ENCODE measurements around the gene SERPINA9. TPM values are rescaled to one million over a fixed set of nuclear protein-coding genes. Genes with fewer than 3 reads are reported as not detected.

The SERPINA9 gene
- total and polyA plus RNA-seq, 2 of the 8 experiments (the other 6 are each of a cell fraction or from before 2014, with no cell fraction given), result not detected

- no peak overlapping the region for H3K4ac ChIP-seq (replicated peaks; ENCODE audit: insufficient read length, low read depth, low read length)
- no peak overlapping the region for H2BK120ac ChIP-seq (replicated peaks; ENCODE audit: low read depth, low read length)
- peaks cover 0 to 5% of the 10 kb centered on the region in 2 experiments for H4K20me1 ChIP-seq (replicated peaks in 1 of 2; ENCODE audit: control insufficient read depth in 1 of 2, insufficient read depth in 2 of 2, low read length in 2 of 2)
- peaks cover 0 to 3% of the 10 kb centered on the region in 2 experiments; a peak in 1 of 4 replicates for H3K9me3 ChIP-seq (ENCODE audit: insufficient read depth in 2 of 2, low read depth in 1 of 2, low read length in 1 of 2)
- no peak for TF ChIP-seq RNF2 (IDR thresholded peaks at IDR 0.05; ENCODE audit: borderline replicate concordance, low read depth, low read length, missing control alignments, poor library complexity, severe bottlenecking)
- no peak for TF ChIP-seq EP300 (IDR thresholded peaks at IDR 0.05; ENCODE audit: borderline replicate concordance in 1 of 2, low read depth in 2 of 2, low read length in 2 of 2)
- no peak for TF ChIP-seq USF2 (IDR thresholded peaks at IDR 0.05; ENCODE audit: low read length)
- no peak for TF ChIP-seq SIX5 (IDR thresholded peaks at IDR 0.05; ENCODE audit: low read depth, low read length)
- TF ChIP-seq CHD1 (IDR thresholded peaks at IDR 0.05; ENCODE audit: low read depth, low read length), result no peak
- no peak overlapping the region for H2AK5ac ChIP-seq (ENCODE audit: low read depth, low read length)
- H2BK20ac ChIP-seq (ENCODE audit: low read length), result no peak overlapping the region
- H3K79me1 ChIP-seq (ENCODE audit: low read depth, low read length), result no peaks in the 10 kb centered on the region
- peaks cover 0 to 8% (median 0%) of the 10 kb centered on the region in 4 experiments; a peak in 2 of 7 replicates for H3K4me1 ChIP-seq (replicated peaks in 1 of 4; ENCODE audit: control insufficient read depth in 3 of 4, insufficient read depth in 4 of 4, low read length in 3 of 4)
- H2BK15ac ChIP-seq (ENCODE audit: low read length), result no peak overlapping the region
- FAIRE-seq, result no peak
- CTCF ChIA-PET (ENCODE audit: partially characterized antibody), result interaction anchor here (0.9 to 1.8 kb wide), 7 partner anchors 10 to 99 kb away, joined by 3 to 10 read pairs (median 5); no protein-coding TSS in a partner anchor
- H4K8ac ChIP-seq (ENCODE audit: extremely low read depth, insufficient read depth, low read length), result no peak overlapping the region
- H2AFZ ChIP-seq (ENCODE audit: low read length), result no peak overlapping the region
- no peak overlapping the region for H3K23ac ChIP-seq (ENCODE audit: insufficient read length)
- H3K18ac ChIP-seq (ENCODE audit: extremely low read depth, low read length), result no peak overlapping the region
- no peak overlapping the region for H3K9ac ChIP-seq (replicated peaks in 1 of 4; ENCODE audit: extremely low read depth in 1 of 4, low read depth in 3 of 4, low read length in 3 of 4)
- no peak for DNase-seq (ENCODE audit: low read depth in 1 of 2, low spot score in 2 of 2)
- no peaks in the 10 kb centered on the region for H3K36me3 ChIP-seq (ENCODE audit: control insufficient read depth in 2 of 4, insufficient read depth in 4 of 4, low read length in 3 of 4)
- no peak overlapping the region for H3K27ac ChIP-seq (ENCODE audit: low read depth, low read length)
- no peaks in the 10 kb centered on the region for H3K79me2 ChIP-seq (ENCODE audit: control insufficient read depth in 1 of 2, insufficient read depth in 2 of 2, low read length in 2 of 2)
- no peak overlapping the region for H2BK12ac ChIP-seq (ENCODE audit: low read depth, low read length)
- H2BK5ac ChIP-seq (ENCODE audit: low read depth, low read length), result no peak overlapping the region
- POLR2A ChIA-PET (ENCODE audit: partially characterized antibody), result no interaction called here
- no peak overlapping the region for H3K56ac ChIP-seq (replicated peaks; ENCODE audit: insufficient read length, low read depth, low read length)
- H3K23me2 ChIP-seq (ENCODE audit: low read depth, low read length), result peaks cover 14% of the 10 kb centered on the region; the same call in 1 of the 2 replicates
- H3K4me2 ChIP-seq (ENCODE audit: insufficient read depth in 1 of 2, low read depth in 2 of 2, low read length in 2 of 2), result no peak overlapping the region
- WGBS, 2 experiments (ENCODE audit: extremely low coverage in 1 of 2, insufficient coverage in 1 of 2, insufficient read length in 1 of 2, insufficient replicate concordance in 2 of 2, low coverage in 1 of 2, low lambda C conversion rate in 2 of 2, missing lambda C conversion rate in 1 of 2), result 88% methylated on average over 7 of the region's 7 CpGs; no CpG with 5 or more reads in 1 of the 2 experiments
- no peak overlapping the region for H4K91ac ChIP-seq (replicated peaks; ENCODE audit: insufficient read length, low read length)
- no peak overlapping the region for H4K5ac ChIP-seq (ENCODE audit: insufficient read length, low read depth, low read length)
- no peak overlapping the region for H3K4me3 ChIP-seq (ENCODE audit: extremely low read depth in 1 of 4, insufficient read depth in 2 of 4, low read depth in 3 of 4, low read length in 4 of 4)
- no peak overlapping the region for H3K14ac ChIP-seq (ENCODE audit: insufficient read length)
- no peaks in the 10 kb centered on the region for H3K27me3 ChIP-seq (replicated peaks in 1 of 4; ENCODE audit: control insufficient read depth in 3 of 4, extremely low read depth in 1 of 4, insufficient read depth in 3 of 4, low read length in 3 of 4)
These were observed 46.2 kb upstream of the SERPINA9 start for GRCh38 chr14:94522115-94522724.

Data from H1 (cell line).